ENCODE data around the gene F11.
"Not testable (repeated sequence)": the region's sequence is repeated elsewhere in the genome, so short reads cannot be mapped to it uniquely, and the experiment has no call there.

The F11 gene

DNA sequence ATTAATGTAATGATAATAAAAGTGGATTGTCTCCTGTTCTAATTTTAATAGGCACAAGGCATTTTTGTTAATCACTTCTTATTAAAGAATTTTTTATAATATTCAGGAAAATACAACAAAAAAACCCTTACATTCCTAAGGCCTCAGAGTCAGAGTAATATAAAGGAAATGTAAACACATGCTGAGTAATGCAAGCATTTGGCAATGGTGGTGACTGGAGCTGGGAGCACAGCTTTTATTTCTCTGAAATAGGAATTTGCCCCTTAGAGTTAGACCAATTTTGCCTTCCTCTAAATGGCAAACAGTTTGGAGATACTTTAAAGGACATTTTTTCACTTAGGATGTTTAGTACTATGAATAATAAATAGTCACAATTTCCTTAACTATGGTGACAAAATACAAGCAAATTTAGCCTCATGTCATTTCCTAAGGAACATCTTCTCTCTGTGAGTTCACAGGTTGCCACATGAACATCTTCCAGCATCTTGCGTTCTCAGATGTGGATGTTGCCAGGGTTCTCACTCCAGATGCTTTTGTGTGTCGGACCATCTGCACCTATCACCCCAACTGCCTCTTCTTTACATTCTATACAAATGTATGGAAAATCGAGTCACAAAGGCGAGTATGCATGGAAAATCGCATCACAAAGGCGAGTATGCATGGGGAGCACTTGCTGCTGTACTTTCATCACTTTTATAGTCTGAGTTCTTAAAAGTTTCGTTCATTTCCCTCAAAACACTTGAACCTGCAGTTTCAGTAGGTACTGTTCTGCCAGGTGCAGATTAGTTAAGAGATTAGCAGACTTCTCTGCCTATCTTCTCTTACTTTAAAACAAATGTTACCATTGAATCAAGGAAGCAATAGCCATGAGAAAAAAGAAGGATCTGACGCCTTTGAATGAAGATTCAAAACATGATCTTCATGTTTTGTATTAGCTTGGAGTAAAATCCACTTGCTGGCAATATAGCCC is 15.9 kb upstream of the F11 start:
- in situ Hi-C loops (cut with MboI; ENCODE audit: low sequenced_read_pairs): no loop called here

DNA sequence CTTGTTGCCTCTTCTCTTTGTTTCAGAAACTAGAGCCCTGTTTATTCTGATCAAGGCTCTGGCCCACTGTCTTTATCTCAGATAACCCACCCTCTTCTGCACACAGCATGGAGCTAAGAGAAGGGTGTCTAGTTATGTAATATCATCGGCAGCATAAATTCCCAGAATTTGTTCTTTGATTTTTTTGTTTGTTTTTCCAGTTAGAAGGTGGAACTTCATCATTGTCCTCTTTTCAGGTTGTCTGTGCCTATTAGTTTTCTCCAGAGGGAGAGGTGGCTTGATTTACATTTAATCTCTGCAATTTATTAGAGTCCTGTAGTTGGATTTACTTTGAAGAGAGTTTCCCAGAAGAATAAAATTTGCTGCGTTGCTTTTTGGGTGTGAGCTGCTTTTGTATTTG is 15.2 kb upstream of the F11 start:
- in situ Hi-C loops (cut with MboI; ENCODE audit: low sequenced_read_pairs): no loop called here

DNA sequence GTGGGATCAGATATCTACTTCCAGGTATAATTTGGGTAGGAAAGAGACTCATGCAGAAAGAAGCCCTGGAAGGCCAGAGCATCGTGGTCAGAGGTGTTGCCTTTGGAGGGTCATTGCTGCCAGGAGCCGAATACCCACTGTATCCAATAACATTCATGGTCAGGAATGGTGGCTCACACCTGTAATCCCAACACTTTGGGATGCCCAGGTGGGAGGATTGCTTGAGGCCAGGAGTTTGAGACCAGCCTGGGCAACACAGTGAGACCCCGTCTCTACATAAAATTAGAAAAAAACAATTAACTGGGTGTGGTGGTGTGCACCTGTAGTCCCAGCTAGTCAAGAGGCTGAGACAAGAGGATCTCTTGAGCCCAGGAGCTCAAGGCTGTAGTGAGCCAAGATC is 10.9 kb upstream of the F11 start:
- in situ Hi-C loops (cut with MboI; ENCODE audit: low sequenced_read_pairs): no loop called here

DNA sequence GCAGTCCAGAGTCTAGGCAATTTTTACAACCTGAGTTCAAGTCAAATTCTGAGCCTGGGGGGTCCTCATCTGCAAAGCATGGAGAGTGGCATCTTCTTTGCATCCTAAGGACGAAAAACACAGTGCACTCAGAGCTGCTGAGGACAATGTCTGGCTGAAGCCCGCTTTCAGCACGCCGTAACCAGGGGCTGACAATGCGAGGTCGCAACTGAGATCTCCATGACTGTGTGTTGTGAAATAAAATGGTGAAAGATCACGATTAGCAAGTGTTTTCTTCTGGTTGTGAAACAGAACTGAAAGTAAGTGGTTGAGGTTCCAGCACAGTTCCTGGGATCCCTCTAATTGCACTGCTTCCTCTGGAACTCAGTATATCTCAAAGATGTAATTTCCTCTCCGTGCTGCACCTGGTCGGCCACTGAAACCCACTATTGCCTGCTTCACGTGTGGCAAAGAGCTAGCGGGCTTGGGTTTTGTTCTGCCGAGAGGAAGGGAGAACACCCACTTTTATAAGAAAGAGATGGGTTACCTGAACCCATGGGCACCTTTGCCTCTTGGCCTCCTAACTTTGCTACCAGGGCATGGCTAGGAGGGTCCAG is 7.7 kb upstream of the F11 start:
- in situ Hi-C loops (cut with MboI; ENCODE audit: low sequenced_read_pairs): no loop called here

GRCh38 chr4:186260117-186260503 is 5.9 kb upstream of the F11 start:
- in situ Hi-C loops (cut with MboI; ENCODE audit: low sequenced_read_pairs): no loop called here

GRCh38 chr4:186260504-186261448 is 5.2 kb upstream of the F11 start:
- in situ Hi-C loops (cut with MboI; ENCODE audit: low sequenced_read_pairs): no loop called here

- in situ Hi-C loops (cut with MboI; ENCODE audit: low sequenced_read_pairs): no loop called here
Observed at GRCh38 chr4:186264660-186265059, 1.3 kb upstream of the F11 start.

DNA sequence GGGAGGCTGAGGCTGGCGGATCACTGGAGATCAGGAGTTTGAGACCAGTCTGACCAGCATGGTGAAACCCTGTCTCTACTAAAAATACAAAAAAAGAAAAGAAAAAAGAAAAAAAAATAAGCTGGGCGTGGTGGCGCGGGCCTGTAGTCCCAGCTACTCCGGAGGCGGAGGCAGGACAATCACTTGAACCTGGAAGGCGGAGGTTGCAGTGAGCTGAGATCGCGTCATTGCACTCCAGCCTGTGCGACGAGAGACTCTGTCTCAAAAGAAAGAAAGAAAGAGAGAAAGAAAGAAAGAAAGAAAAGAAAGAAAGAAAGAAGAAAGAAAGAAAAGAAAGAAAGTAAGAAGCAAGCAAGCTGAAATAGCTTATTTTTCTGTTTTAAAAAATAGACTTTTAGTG is 739 bp upstream of the F11 start:
- in situ Hi-C loops (cut with MboI; ENCODE audit: low sequenced_read_pairs): not testable (repeated sequence)

DNA sequence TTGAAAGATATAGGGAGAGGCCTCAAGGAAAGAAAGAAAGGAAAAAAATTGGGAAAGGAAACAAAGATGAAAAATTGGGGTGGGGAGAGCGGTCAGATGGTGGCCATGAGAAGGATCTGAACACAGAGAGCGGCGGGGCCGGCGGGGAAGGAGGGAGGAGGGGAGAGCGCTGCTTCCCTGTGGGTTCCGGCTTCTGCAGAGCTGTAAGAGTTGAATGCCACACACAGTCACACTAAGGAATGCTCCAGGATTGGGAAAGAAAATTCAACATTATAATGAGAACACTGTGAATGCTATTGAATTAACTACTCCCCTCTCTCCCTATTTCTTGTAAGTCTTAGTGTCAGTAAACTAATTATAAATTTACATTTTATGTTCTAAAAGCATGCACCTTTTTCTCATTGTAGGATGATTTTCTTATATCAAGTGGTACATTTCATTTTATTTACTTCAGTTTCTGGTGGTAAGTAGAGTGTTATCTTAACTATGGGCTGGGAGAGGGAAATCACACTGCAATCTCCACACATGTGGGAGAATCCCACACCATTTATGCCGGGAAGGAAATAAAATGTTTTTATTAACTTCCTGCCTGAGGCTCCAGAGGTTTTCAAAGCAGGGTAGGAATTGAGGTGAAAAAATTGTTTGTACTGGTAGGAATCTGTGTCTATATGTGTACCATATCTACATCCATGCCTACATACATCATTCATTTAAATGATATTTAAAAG is 904 bp downstream of the F11 start:
- in situ Hi-C loops (cut with MboI; ENCODE audit: low sequenced_read_pairs): no loop called here

DNA sequence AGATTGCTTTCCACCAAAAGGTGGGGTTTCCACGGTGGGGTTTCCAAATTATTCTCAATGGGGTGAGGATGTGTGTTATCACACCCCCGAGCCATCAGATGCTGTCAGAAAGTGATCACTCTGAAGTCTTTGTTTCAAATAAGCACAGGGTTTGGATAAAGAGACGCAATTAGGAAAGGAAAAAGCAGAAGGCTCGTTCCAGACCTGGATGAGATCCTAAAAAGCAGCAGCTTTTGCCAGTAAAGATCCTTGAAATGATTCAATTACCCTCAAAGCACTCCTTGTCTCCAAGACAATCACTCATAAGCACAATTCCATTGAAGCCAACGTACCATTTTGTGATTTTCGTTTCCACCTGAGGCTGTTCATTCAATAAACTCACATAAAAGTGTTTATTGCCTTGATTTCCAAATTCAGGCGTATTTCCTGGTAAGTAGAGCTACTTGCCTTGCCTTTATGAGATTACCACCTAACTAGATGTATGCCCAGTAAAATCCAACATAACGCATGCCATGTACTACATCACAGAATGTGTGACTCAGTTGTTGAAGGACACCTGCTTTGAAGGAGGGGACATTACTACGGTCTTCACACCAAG is 5.2 kb downstream of the F11 start:
- in situ Hi-C loops (cut with MboI; ENCODE audit: low sequenced_read_pairs): no loop called here

DNA sequence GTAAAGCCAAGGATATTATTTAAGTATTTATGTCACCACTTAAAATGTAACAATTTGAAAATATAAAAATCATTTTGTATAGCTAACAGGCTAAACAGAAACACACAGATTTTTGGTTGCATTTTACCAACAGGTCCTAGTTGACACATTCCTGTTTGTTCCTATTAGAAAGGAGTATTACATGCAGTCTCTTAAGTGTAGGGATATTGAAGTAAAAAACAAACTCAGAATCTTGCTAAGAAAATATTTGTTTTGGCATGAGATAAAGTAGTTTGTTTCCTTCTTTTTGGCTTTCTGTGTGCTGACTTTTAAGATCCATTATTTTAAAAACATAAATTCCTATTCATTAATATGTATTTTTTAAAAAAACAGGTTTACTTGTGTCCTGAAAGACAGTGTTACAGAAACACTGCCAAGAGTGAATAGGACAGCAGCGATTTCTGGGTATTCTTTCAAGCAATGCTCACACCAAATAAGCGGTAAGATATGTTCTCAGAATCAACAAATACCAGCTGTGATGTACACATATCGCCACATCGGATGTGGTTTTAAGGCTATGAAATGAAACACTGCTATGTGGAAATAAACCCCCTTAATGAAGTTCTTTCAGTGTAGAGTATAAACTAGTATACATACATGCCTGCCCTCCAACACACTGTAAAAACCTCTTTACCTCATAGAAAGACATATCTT is 6.9 kb downstream of the F11 start:
- in situ Hi-C loops (cut with MboI; ENCODE audit: low sequenced_read_pairs): no loop called here

DNA sequence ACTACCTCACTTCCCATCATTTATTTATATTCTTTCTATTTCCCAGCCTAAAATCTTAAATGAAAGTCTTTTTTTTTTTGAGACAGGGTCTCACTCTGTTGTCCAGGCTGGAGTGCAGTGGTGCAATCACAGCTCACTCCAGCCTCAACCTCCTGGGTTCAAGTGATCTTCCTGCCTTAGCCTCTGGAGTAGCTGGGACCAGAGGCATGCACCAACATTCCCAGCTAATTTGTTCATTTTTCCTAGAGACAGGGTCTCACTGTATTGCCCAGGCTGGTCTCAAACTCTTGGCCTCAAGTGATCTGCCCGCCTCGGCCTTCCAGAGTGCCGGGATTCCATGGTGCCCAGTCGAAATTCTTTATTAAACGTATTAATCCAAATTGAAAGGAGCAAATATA is 7.4 kb downstream of the F11 start:
- in situ Hi-C loops (cut with MboI; ENCODE audit: low sequenced_read_pairs): not testable (repeated sequence)

GRCh38 chr4:186283311-186283710 is 17.3 kb downstream of the F11 start:
- in situ Hi-C loops (cut with MboI; ENCODE audit: low sequenced_read_pairs): no loop called here

DNA sequence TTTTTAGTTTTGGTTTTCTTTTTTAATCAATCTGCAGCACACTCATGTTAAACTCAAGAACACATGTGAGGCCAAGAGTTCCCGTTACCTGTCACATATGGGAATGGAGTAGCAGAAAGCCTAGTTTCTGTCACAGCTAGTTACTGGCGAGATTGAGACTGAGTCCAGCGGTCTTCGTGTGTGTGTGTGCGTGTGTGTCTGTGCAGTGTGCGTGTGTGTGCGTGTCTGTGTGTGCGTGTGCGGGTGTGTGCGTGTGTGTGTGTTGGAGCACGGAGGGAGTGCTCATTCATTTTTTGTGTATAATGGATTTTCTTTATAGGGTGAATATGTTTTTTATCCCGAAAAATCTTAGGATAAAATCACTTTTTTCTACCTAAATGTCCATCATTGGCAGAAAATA is 19.2 kb downstream of the F11 start:
- in situ Hi-C loops (cut with MboI; ENCODE audit: low sequenced_read_pairs): no loop called here

GRCh38 chr4:186286581-186286980 is 20.6 kb downstream of the F11 start:
- in situ Hi-C loops (cut with MboI; ENCODE audit: low sequenced_read_pairs): no loop called here

- in situ Hi-C loops (cut with MboI; ENCODE audit: low sequenced_read_pairs): no loop called here
Observed at GRCh38 chr4:186291256-186291890, 25.4 kb downstream of the F11 start.

GRCh38 chr4:186294160-186294559 is 28.2 kb downstream of the F11 start:
- in situ Hi-C loops (cut with MboI; ENCODE audit: low sequenced_read_pairs): no loop called here

DNA sequence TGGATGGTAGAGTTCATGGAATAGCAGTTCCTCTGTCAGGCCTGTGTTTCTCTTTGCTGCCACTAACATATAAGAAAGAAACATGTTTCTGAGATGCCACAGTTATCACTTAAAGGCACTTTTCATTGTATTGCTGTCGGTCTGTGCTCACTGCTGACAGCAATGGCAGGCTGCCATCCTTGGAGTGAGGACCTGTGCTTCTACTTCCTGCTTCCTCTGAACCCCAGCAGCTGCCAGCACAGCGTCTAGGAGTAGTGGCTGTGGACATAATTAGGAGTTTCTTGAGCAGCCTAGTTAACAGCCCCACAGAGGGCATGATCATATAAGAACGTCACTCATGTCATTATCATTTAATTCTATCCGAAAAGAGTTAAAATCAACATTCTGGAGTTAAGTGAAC is 30.5 kb downstream of the F11 start:
- in situ Hi-C loops (cut with MboI; ENCODE audit: low sequenced_read_pairs): no loop called here

GRCh38 chr4:186297013-186297645 is 31.1 kb downstream of the F11 start:
- in situ Hi-C loops (cut with MboI; ENCODE audit: low sequenced_read_pairs): no loop called here

Measured in HL-60/S4 treated with phorbol 12-myristate 13-acetate at 8.2 ng/mL for 4 days and 3 days (cell line).